Measurements from ENCODE around the gene HOXA2. TPM values are rescaled to one million over a fixed set of nuclear protein-coding genes. Genes with fewer than 3 reads are reported as not detected.

The HOXA2 gene
- total RNA-seq, 2 experiments from 2014 or later: not detected

DNA sequence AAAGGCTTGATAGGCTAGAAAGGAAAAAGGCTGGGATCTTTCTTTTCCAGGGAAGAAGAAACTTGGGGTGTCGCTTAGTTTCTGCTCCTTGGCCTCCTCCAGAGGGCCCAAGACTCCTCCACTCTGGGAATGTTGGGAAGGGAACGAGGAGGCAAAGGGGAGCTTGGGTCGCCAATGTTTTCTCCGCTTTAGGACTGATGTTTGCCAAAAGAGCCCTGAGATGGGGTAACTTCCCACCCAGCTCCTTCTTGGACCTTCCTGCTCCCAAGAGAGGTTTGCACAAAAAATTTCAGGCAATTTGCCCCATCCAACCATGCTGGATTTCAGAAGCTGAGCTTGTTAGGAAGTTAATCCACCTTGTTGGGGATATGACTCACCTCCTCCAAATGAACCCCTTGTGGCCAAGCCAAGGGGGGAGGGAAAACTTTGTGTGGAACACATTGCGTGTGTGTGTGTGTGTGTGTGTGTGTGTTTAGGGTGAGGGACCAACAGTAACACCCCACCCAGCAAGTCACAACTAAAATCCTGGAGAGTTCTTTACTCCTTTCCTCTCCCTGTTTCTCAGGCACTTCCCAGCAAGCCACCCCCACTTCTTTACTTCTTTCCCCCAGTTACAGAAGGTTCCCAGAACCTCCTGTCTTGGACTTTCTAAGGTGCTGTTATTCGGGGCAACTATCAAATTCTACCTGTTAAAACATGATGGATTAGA lies 8.7 kb upstream of the HOXA2 start:
- POLR2A ChIA-PET: no interaction called here
- Mint-ChIP-seq H3K27me3 (peaks cover 6% of the 10 kb centered on the region), H3K36me3 (no peaks in the 10 kb centered on the region), H3K9me3 (no peaks in the 10 kb centered on the region), H3K4me1 (ENCODE audit: low read depth) (no peaks in the 10 kb centered on the region), H3K4me3 (no peak overlapping the region), H3K27ac (no peak overlapping the region)
- CTCF ChIA-PET: no interaction called here
- DNase-seq: no peak
- intact Hi-C loops (cut with micrococcal nuclease): no loop called here

DNA sequence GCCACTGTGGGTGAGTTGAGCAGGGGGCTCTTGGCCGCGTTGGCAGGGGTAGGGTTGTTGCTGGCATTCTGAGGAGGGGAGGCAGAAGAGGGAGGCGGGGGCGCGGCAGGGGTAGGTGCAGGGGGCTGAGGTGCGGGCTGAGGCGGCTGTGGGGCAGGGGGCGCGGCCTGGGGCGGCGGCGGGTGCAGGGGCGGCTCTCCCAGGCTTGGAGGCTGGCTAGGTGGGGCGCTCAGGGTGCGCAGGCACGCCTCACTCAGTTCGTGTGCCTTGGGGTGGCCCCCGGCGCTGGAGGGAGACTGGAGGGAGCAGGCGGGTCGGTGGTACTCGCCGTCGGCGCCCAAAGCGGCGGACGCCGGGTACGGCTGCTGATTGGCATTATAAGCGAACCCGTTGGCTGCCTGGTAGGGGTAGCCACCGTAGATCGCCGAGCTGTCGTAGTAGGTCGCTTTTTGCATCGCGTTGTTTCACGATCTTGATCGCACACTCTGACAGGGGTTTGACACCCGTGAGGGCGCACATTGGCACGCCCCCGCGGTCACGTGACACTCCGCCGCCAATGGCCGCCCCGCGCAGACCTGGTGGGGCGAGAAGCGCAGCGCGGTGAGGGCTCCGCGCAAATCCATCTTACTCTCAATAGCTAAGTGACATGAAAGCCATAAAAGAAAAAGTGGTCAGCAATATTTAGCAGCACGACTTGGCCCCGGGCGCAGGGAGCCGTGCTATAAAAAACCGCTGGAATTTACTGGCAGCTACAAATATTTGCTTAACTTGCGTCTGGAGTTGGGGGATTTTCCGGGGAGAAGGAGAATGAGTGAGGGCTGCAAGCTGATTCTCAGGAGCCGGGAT lies 7.9 kb upstream of the HOXA2 start:
- no peaks in the 10 kb centered on the region for H3K9me3 Mint-ChIP-seq
- intact Hi-C loops (cut with micrococcal nuclease): no loop called here
- ChIA-PET CTCF (no interaction called here), POLR2A (no interaction called here)
- peaks cover 6% of the 10 kb centered on the region for H3K27me3 Mint-ChIP-seq
- H3K36me3 Mint-ChIP-seq: no peaks in the 10 kb centered on the region
- H3K27ac Mint-ChIP-seq: no peak overlapping the region
- H3K4me1 Mint-ChIP-seq (ENCODE audit: low read depth): no peaks in the 10 kb centered on the region
- no peak overlapping the region for H3K4me3 Mint-ChIP-seq
- DNase-seq: no peak

DNA sequence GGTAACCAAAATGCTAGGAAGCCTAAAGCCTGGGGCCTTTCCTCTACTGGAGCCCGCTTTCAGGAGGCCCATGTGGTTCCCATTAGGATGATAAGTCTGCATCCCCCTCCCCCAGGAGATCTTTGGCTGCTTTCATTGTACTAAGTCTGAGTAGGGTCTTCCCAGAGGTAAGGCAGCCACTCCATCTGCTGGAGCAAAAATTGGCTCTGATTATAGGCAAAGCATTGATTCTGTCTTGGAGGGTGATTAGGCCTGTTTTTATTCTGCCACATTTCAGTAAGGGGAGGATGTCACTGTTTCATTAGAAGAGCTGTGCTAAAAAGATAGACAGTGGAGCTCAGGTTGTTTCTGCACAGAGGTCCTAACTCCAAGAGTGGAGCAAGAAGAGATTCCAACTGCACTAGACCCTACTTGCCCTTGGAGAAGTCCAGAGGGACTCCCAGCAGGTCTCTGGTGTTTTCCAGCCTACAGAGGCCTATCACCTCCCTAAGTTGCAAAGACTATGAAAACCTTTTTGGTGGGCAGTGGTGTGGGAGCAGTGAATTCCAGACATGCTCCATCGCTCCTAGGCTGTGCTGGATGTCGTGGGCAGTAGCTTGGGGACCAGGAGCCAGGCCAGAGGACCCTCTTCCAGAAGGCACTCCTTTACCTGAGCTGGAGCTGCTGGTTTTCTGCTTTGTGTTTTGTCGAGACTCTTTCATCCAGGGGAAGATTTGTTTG lies 7.1 kb upstream of the HOXA2 start:
- intact Hi-C loops (cut with micrococcal nuclease): no loop called here
- Mint-ChIP-seq H3K4me3 (no peak overlapping the region), H3K27ac (no peak overlapping the region), H3K9me3 (no peaks in the 10 kb centered on the region), H3K36me3 (no peaks in the 10 kb centered on the region), H3K27me3 (peaks cover 8% of the 10 kb centered on the region), H3K4me1 (ENCODE audit: low read depth) (no peaks in the 10 kb centered on the region)
- ChIA-PET POLR2A (no interaction called here), CTCF (interaction anchor here (0.6 kb wide), 1 partner anchor 51 kb away, joined by 3 read pairs; no protein-coding TSS in a partner anchor)
- no peak for DNase-seq

DNA sequence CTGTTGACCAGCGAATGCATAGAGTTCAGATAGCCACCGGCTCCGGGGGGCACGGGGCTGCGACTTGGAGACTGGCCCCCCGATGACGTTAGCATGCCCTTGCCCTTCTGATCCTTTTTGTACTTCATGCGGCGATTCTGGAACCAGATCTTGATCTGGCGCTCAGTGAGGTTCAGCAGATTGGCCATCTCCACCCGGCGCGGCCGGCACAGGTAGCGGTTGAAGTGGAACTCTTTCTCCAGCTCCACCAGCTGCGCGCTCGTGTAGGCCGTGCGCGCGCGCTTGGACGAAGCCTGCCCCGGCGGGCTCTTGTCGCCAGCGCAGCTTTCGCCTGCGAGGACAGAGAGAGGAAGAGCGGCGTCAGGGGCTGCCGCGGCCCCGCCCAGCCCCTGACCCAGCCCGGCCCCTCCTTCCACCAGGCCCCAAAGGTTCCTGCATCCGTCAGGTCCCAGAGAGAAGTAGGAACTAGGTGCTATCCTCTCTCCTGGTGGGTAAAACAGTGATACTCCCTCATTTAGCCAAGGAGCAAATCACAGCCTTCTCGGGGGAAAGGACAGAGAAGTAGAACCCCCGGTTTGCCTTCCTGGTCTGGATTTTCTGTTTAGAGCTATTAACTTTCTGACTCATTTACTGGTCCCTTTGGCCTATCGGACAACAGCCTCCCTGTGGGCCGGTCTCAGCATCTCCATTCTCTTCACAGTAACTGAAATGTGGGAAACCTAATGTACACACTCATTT lies 6.1 kb upstream of the HOXA2 start:
- CTCF ChIA-PET: no interaction called here
- POLR2A ChIA-PET: no interaction called here
- intact Hi-C loops (cut with micrococcal nuclease): no loop called here
- H3K36me3 Mint-ChIP-seq: peaks cover 2% of the 10 kb centered on the region
- no peak overlapping the region for H3K27ac Mint-ChIP-seq
- H3K4me3 Mint-ChIP-seq: no peak overlapping the region
- peaks cover 4% of the 10 kb centered on the region for H3K4me1 Mint-ChIP-seq (ENCODE audit: low read depth)
- no peak for DNase-seq
- no peaks in the 10 kb centered on the region for H3K9me3 Mint-ChIP-seq
- H3K27me3 Mint-ChIP-seq: peaks cover 12% of the 10 kb centered on the region

DNA sequence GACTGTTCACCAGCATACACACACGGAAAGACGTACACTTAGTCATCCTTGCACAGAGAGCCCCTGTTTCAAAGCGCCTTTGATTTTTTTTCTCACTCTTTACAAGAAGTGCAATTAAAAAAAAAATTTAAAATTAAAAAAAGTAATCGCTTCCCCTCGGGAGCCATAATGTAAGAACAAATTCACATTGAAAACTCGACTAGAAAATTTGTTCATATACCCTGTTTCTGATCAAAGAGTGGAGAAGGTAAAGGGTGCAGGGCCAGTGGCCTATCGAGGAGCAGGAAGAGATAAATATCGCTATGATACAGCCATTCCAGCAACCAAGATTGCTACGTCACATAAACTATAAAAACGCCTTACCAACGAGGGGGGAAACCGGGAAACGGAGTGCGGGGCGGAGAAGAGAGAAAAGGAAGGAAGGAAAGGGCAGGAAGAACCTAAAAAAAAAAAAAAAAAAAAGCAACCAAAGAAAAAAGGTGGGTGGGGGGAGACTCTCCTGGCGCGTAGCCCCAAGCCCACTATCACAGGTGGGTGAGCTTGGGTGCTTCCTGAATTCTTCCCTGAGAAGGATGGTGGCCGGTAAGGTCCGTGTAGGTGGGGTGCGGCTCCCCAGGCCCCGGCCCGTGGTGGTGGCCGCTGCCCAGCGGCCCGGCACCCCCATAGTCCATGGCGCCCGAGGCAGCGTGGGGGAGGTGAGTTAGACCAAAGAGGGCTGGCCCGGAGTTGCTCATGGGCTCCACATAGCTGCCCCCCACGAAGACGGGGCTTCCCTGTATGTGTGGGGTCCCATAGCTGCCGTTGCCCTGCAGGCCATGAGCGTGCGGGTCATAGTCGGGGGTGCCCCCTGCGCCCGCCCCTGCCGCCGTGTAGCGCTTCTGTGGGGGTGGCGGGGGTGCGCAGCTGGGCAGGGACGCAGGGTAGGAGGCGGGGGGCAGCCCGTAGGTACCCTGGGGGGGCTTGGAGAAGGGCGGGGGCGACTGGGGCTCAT lies 5.2 kb upstream of the HOXA2 start:
- intact Hi-C loops (cut with micrococcal nuclease): no loop called here
- no peak for DNase-seq
- peaks cover 2% of the 10 kb centered on the region for H3K36me3 Mint-ChIP-seq
- H3K4me3 Mint-ChIP-seq: no peak overlapping the region
- ChIA-PET CTCF (no interaction called here), POLR2A (no interaction called here)
- H3K27me3 Mint-ChIP-seq: peaks cover 21% of the 10 kb centered on the region
- H3K9me3 Mint-ChIP-seq: no peaks in the 10 kb centered on the region
- peaks cover 9% of the 10 kb centered on the region for H3K4me1 Mint-ChIP-seq (ENCODE audit: low read depth)
- no peak overlapping the region for H3K27ac Mint-ChIP-seq

DNA sequence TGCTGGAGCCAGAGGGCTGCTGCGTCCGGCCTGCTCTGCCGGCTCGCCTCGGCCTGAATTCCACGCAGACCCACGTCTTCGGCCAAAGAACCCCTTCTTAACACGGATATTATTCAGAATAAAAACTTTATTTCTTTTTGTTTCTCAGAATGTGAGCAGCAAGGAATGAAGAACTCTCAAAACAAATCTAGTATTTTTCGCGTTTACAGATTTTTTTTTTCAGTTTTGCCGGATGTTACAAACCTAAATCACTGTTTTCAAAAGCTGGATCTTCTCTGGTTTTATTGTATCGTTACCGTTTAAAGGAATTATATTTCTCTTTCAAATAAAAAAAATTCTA lies 4.4 kb upstream of the HOXA2 start:
- Mint-ChIP-seq H3K9me3 (no peaks in the 10 kb centered on the region), H3K36me3 (peaks cover 2% of the 10 kb centered on the region), H3K4me1 (ENCODE audit: low read depth) (peaks cover 15% of the 10 kb centered on the region), H3K27ac (no peak overlapping the region), H3K4me3 (no peak overlapping the region), H3K27me3 (peaks cover 26% of the 10 kb centered on the region)
- ChIA-PET CTCF (no interaction called here), POLR2A (no interaction called here)
- intact Hi-C loops (cut with micrococcal nuclease): no loop called here
- DNase-seq: no peak

DNA sequence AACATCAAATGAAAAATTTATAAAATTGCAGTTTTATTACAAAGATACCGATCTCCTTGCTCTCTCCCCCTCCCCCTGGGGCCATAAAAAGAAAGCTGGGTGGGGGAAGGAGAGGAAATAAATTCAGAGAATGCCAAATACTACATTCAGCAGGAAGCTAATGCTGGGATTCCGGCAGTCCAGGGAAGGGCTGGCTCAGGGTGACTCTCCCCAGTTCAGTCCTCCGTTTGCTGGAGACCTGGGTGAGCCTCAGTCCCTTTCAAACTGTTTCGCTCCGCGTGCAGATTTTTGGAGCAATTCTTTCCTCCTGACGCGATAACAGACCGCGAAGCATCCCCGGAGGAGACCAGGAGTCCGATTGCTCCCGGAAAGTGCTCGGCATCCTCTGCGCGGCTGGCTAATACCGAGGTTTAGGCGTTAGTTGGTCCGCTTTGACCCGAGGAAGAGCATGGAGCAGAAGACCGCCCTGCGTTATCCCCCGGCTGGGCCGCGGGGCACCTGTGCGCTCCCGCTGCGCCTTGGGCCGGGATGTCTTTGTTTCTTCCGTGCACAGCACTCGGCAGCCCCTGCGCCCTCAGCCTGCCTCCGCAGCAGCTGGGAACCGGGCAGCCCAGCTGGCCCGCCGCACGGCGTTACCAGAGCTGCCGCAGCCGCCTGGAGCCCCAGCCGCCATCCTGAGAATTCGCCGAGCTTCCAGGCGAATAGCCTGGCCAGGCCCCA lies 3.9 kb upstream of the HOXA2 start:
- no peaks in the 10 kb centered on the region for H3K9me3 Mint-ChIP-seq
- H3K27me3 Mint-ChIP-seq: peaks cover 30% of the 10 kb centered on the region
- peaks cover 6% of the 10 kb centered on the region for H3K36me3 Mint-ChIP-seq
- DNase-seq: no peak
- peaks cover 19% of the 10 kb centered on the region for H3K4me1 Mint-ChIP-seq (ENCODE audit: low read depth)
- intact Hi-C loops (cut with micrococcal nuclease): no loop called here
- H3K4me3 Mint-ChIP-seq: no peak overlapping the region
- ChIA-PET CTCF (no interaction called here), POLR2A (no interaction called here)
- no peak overlapping the region for H3K27ac Mint-ChIP-seq

DNA sequence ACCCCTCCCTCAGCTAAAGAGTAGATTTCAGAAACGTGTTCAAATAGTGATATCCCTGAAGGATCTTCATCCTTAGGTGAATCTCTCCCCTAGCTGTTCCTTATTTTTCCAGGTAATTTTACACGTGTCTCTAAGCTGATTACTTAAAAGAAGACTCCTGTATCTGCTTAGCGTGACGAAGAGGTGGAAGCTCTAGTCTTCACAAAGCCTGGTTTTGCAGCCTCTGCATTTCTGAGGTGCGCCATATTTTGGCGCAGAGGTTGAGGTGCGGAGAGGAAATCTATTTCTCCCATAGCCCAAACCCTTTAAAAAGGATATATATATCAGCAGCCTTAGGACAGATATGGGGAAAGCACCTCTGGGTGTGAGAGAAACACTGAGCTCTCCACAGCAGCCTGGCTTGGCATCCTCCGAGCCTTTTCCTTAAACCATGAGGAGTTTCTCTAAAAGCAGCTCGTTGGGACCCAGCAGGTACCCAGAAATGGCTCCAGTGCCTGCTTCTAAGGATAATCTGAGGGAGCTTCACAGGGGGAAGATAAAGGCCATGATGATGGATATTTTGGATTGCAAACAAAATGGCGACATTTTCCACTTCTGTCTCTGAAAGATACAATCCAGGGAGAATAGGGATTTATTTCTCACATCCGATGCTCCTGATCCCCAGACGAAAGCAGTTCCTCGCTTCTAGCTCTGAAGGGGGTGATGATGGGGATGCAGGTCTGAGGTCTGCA lies 3.0 kb upstream of the HOXA2 start:
- H3K27me3 Mint-ChIP-seq: peaks cover 35% of the 10 kb centered on the region
- POLR2A ChIA-PET: no interaction called here

DNA sequence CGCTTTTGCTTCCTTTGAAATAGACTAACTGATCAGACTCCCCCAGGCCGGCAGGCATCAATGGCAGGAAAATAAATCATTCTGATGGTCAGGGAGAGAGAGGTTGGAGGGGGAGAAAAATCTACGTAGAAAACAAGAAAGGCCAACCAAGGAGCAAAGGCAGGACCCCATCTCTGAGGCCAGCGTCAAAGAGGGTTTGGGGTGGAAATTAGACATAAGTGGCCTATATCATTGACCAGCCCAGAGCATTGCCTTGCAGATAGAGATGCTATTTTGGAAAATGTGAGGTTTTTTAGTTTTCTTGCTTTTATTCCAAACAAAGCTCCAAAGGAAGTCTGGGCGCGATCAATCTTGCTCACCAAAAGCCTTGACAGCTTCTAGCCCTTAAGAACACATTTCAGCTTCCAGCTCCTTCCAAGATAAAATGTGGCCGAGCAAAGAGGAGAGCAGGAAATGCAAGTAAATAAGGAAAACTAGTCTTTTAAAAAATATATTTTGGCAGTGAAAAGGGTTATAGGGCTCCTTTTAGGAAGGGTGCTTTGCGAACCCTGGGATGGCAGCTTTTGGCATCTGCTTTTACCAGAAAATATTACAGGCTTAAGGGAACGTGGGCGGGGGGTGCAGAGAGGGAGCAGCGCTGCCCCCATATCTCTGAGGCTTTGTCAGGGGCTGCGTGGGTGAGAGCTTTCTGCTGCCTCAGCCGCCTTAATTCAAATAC lies 2.0 kb upstream of the HOXA2 start:
- Mint-ChIP-seq H3K27me3 (peaks cover 39% of the 10 kb centered on the region), H3K27ac (no peak overlapping the region), H3K4me3 (no peak overlapping the region), H3K9me3 (no peaks in the 10 kb centered on the region), H3K4me1 (ENCODE audit: low read depth) (peaks cover 19% of the 10 kb centered on the region), H3K36me3 (peaks cover 11% of the 10 kb centered on the region)
- ChIA-PET CTCF (no interaction called here), POLR2A (no interaction called here)
- intact Hi-C loops (cut with micrococcal nuclease): no loop called here
- no peak for DNase-seq

More for the DNA sequence above, 3.0 kb upstream of the HOXA2 start:
- Mint-ChIP-seq H3K4me1 (ENCODE audit: low read depth) (peaks cover 19% of the 10 kb centered on the region), H3K4me3 (no peak overlapping the region), H3K27ac (no peak overlapping the region), H3K36me3 (peaks cover 8% of the 10 kb centered on the region), H3K9me3 (no peaks in the 10 kb centered on the region)
- DNase-seq: no peak
- CTCF ChIA-PET: no interaction called here
- intact Hi-C loops (cut with micrococcal nuclease): no loop called here

DNA sequence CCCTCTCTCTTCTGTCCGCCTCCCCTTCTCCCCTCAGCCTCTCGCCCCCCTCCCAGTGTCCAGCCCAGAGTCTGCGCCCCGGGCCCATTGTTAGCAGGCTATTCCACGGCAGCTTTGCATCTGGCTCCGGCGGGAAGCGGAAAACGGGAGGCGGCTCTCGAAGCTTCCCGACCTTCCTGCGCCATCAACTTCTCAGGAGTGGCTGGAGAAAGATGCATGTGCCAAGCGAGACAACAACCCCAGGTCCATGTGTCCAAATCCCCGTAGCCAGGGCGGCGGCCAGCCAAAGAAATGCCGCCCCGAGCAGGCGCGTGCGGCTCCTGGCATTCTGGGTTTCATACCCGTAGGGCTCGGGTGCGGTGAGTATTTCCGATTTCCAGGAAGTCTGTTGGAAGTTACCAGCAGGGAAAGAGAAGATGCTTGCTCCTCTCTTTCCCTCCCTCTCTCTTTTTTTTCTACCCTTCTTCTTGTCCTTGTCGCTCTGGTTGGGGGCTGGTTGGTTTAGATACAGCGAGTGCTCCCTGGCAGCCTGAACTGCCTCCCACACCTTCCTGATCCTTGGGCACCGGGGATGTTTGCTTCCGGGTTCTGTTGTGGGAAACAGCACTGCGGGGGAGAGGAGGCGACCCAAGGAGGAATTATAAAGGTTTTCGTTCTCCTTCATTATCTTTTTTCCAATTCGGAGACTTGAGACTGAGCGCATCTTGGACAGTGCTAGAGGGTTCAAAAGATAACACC lies 1.2 kb upstream of the HOXA2 start:
- DNase-seq: no peak
- Mint-ChIP-seq H3K27me3 (peaks cover 43% of the 10 kb centered on the region), H3K36me3 (peaks cover 12% of the 10 kb centered on the region), H3K27ac (no peak overlapping the region), H3K9me3 (no peaks in the 10 kb centered on the region), H3K4me3 (no peak overlapping the region), H3K4me1 (ENCODE audit: low read depth) (peaks cover 20% of the 10 kb centered on the region)
- CTCF ChIA-PET: no interaction called here
- intact Hi-C loops (cut with micrococcal nuclease): no loop called here
- POLR2A ChIA-PET: no interaction called here

Data from activated CD4-positive, alpha-beta memory T cell treated with anti-CD3 and anti-CD28 coated beads for 36 hours (primary cell).